HFF-Myc (cell line): ENCODE measurements around the gene CYP27C1.

ENCODE experiments used
- DNase-seq: peaks from one replicate; pipeline ENCODE4 v3.0.0-alpha.2; 2011; ENCODE audit warnings: low read depth; ENCODE audit errors: extremely low read depth
- H3K4me3 ChIP-seq: replicated peaks from 2 replicates; pipeline ENCODE4 v1.5.1; 2011; ENCODE audit warnings: low read depth, mild to moderate bottlenecking, control low read depth, low read length
- CTCF ChIP-seq: IDR thresholded peaks from 2 replicates; pipeline ENCODE4 v1.5.1; 2012; ENCODE audit warnings: mild to moderate bottlenecking, low read depth, low read length, control low read depth; ENCODE audit errors: missing control alignments

CYP27C1 gene

GRCh38 chr2:127188797-127189196 lies 31.3 kb downstream of the CYP27C1 start:
- no peak overlapping the region for H3K4me3 ChIP-seq
- no peak for DNase-seq
- no peak for TF ChIP-seq CTCF

GRCh38 chr2:127187831-127188230 lies 32.3 kb downstream of the CYP27C1 start:
- DNase-seq = no peak
- TF ChIP-seq CTCF = no peak
- H3K4me3 ChIP-seq = no peak overlapping the region

GRCh38 chr2:127187081-127187775 lies 32.9 kb downstream of the CYP27C1 start:
- H3K4me3 ChIP-seq = no peak overlapping the region
- DNase-seq = no peak
- no peak for TF ChIP-seq CTCF

- no peak for TF ChIP-seq CTCF
- no peak for DNase-seq
- H3K4me3 ChIP-seq = no peak overlapping the region
Observed at GRCh38 chr2:127185705-127186104, 34.4 kb downstream of the CYP27C1 start.

- no peak for DNase-seq
- TF ChIP-seq CTCF = no peak
- no peak overlapping the region for H3K4me3 ChIP-seq
Observed at GRCh38 chr2:127185093-127185492, 35.0 kb downstream of the CYP27C1 start.

GRCh38 chr2:127183771-127184170 lies 36.3 kb downstream of the CYP27C1 start:
- TF ChIP-seq CTCF = no peak
- no peak overlapping the region for H3K4me3 ChIP-seq
- DNase-seq = no peak
